ENCODE data around the gene FSIP2. TPM values are rescaled to one million over a fixed set of nuclear protein-coding genes. Genes with fewer than 3 reads are reported as not detected.

FSIP2 gene, protein sequence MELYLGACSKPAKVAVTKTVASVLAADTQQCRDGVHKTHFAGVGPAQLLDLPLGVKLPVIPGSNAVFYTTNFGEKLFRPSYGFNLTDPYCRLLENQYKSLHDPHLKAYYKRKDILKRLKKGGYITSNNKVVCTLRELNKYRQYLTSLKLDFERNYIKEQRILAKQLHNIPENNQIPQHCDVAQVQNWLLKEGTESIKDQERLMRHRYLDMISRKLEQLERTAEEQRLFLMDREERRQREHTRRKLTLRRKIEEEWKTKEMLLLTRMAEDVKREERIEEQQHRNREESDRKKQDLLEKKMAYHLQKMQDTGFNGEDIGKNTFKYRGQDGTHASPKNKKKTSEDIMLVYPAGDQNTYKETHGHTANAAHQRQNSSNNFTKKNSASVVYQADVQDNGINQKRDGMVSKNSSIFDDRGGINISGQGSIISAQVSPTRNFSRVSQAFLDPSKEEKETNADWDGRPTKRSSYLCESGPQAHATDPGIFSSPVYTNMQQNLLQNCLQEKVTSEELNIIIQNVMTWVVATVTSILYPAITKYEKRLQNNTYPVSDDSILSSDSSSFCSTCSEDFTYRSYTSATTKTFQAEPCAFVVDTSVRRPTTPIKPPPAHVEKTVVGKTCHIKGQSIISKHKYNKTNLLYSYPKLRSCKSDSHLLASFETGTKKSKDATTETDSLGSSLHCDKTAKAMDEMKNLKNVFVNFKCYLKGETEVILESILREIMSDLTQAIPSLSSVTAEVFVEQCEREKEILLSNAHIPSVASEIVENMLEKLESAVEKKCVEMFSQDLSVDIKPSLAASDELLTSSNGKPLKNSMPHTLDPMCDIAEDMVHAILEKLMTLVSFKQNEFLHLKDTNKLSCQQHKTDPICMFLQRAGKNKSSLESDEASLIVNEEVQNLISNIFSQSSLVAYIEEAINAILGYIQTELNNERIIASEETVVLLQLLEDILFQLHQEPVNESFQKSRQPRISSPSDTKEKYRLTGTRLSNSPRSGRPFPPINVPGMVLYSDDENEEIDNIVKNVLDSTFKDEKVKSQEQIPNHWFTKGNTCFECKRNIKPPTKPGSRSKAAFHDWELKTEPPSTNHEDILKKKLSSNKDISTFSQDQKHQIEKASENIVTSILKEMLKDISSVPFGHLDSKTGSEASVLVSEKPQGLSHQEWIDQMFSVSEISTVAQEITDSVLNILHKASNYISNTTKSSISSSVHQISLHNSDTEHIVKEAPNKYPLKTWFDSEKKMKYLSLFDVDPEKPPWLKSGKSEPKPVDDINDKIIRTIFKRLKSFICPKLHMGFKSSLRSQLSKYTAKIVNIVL (N-terminal part only)
- total RNA-seq, result under 1 TPM in 1 of 2 experiments, not detected in 1; 0.14 TPM

DNA sequence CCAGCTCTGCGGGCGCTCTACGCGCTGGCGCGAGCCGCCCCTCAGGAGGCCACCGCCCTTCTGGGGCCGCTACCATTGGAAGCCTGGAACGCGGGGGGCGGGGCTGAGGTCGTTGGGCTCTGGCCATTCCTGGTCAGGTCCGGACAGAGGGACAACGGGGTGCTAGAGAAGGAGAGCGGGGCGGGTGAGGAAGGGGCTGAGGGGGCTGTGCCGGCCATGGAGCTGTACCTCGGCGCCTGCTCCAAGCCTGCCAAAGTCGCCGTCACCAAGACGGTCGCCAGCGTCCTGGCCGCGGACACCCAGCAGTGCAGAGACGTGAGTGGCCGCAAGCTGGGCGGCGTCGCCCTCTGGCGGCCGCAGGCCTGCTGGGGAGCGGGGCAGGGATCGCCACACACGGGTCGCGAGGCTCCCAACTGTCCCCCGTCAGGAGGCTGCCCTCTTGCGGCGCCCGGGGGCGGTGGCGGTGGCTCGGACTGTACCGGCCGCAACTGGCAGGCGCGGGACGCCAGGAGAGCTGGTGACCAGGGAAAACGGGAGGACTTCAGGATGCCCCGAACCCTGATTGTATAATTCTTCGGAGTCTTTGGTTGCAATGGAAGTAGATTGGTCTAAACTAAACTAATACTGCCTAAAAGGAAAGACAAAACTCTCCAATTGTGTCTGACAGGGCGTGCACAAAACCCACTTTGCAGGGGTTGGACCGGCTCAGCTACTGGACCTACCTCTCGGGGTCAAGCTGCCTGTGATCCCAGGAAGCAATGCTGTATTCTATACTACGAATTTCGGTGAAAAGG lies at the start of gene FSIP2:
FSIP2 (plus strand) TSS at position 126 of the 794 bp plus-strand sequence; CDS start at position 217, 91 bp downstream.
- ChIA-PET POLR2A (no interaction called here), CTCF (interaction anchor here (0.6 to 2.7 kb wide), 12 partner anchors 9 to 519 kb away, joined by 3 to 11 read pairs (median 3); no protein-coding TSS in a partner anchor)
- DNase-seq, result peak; percentile 66
- Mint-ChIP-seq H3K4me3 (no peak within 1 kb of the TSS), H3K9me3 (peaks cover 4% of the 10 kb centered on the region), H3K27ac (no peak within 1 kb of the TSS), H3K36me3 (ENCODE audit: low read depth) (no peaks in the 10 kb centered on the region), H3K4me1 (ENCODE audit: low read depth) (no peaks in the 10 kb centered on the region), H3K27me3 (peaks cover 12% of the 10 kb centered on the region)
- TF ChIP-seq, protein P1, sequence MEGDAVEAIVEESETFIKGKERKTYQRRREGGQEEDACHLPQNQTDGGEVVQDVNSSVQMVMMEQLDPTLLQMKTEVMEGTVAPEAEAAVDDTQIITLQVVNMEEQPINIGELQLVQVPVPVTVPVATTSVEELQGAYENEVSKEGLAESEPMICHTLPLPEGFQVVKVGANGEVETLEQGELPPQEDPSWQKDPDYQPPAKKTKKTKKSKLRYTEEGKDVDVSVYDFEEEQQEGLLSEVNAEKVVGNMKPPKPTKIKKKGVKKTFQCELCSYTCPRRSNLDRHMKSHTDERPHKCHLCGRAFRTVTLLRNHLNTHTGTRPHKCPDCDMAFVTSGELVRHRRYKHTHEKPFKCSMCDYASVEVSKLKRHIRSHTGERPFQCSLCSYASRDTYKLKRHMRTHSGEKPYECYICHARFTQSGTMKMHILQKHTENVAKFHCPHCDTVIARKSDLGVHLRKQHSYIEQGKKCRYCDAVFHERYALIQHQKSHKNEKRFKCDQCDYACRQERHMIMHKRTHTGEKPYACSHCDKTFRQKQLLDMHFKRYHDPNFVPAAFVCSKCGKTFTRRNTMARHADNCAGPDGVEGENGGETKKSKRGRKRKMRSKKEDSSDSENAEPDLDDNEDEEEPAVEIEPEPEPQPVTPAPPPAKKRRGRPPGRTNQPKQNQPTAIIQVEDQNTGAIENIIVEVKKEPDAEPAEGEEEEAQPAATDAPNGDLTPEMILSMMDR (IDR thresholded peaks at IDR 0.05), result peak; percentile 82
- peak; percentile 96 for ATAC-seq
- intact Hi-C loops (cut with micrococcal nuclease), result loop anchor here (10.0 kb wide), 1 partner anchor 444 kb away; no protein-coding TSS in a partner anchor

DNA sequence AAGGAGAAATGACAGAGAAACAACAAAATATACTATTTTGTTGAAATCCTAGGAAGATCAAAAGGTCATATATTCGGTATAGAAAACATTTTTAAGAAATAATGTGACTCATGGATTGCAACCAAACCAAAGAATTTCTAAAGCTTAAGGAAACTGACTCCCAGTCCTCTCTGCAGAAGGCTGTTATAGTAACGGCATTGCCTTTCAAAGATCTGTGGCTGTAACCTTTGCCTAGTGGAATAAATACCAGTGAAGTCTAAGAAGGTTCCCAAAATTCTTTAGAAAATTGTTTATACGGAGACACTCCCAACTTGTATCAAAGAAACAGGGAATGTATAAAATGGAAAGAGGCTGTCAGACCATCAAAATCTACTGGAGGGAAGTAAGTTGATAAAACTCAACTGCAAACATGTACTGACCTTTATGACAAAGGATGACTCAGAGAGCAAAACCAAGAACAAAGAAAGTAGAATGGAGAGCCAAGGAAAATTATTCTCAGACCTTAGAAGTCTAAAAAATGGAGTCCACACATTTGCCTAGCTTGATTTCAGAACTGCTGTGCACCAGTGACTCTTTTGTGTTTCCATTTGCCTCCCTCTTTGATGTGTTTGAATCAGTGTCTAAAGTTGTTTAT lies 48.6 kb upstream of the FSIP2 start:
- Mint-ChIP-seq H3K36me3 (ENCODE audit: low read depth) (no peaks in the 10 kb centered on the region), H3K27me3 (no peaks in the 10 kb centered on the region), H3K27ac (no peak overlapping the region), H3K4me3 (no peak overlapping the region), H3K9me3 (peaks cover 2% of the 10 kb centered on the region), H3K4me1 (ENCODE audit: low read depth) (no peaks in the 10 kb centered on the region)
- ChIA-PET CTCF (no interaction called here), POLR2A (no interaction called here)
- intact Hi-C loops (cut with micrococcal nuclease), result no loop called here
- no peak for DNase-seq
- TF ChIP-seq, protein P1 (IDR thresholded peaks at IDR 0.05), result no peak
- ATAC-seq, result no peak

DNA sequence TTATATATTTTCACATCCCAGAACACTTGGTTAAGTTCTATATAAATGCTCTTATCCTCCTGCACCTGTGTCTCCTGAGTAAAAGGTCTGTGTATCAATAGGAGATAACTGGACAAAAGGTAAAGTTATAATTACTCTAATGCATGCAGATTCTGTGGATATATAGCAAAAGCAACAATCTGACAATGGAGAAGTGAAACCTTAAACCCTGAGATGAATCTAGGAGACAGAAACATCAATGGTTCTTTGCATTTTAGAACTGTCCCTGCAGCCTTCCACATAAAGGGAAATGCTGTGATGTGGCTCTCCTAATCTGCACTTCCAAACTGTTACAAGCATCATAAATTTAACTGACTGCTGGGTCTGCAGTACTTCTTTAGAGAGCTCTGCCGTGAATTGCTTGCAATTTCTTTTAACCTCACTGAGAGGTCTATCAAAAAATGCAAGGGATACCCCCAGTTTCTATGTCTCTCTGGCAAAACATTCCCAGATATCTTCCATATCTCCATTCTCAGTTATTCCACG lies 42.8 kb upstream of the FSIP2 start:
- Mint-ChIP-seq H3K27ac (no peak overlapping the region), H3K9me3 (peaks cover 2% of the 10 kb centered on the region), H3K27me3 (no peaks in the 10 kb centered on the region), H3K36me3 (ENCODE audit: low read depth) (no peaks in the 10 kb centered on the region), H3K4me3 (no peak overlapping the region), H3K4me1 (ENCODE audit: low read depth) (no peaks in the 10 kb centered on the region)
- ATAC-seq (no peak), DNase-seq (no peak)
- ChIA-PET POLR2A (no interaction called here), CTCF (no interaction called here)
- intact Hi-C loops (cut with micrococcal nuclease), result no loop called here
- TF ChIP-seq, protein P1 (IDR thresholded peaks at IDR 0.05), result no peak

DNA sequence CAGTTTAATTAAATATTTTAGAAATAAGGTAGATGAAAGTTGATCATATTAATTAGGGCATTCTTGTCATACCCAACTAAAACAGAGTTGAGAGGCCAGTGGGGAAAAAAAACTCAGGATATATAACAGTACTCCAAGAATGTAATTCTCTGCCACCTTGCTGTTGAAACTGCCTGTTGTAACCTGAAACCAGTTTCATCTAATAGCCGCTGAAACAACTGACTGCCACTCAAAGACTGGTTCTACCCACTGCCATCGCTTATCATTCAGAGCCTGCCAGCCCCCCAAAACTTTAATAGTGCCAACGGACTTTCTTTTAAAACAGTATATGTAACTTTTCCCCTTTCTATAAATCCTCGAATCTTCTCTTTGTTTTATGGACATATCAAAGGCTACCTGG lies 37.7 kb upstream of the FSIP2 start:
- CTCF ChIA-PET, result no interaction called here
- Mint-ChIP-seq H3K27ac (no peak overlapping the region), H3K36me3 (ENCODE audit: low read depth) (no peaks in the 10 kb centered on the region), H3K4me3 (no peak overlapping the region), H3K9me3 (no peaks in the 10 kb centered on the region), H3K27me3 (no peaks in the 10 kb centered on the region), H3K4me1 (ENCODE audit: low read depth) (no peaks in the 10 kb centered on the region)
- intact Hi-C loops (cut with micrococcal nuclease), result no loop called here
- TF ChIP-seq, protein P1 (IDR thresholded peaks at IDR 0.05), result no peak
- DNase-seq (no peak), ATAC-seq (no peak)
- POLR2A ChIA-PET, result no interaction called here
